Neural cell (in vitro differentiated cells): ENCODE results near the gene ACTL10.

Source experiments
- CTCF ChIP-seq: fragments of 450-650 bp; IDR thresholded peaks from 2 replicates; pipeline ENCODE4 v1.5.1; 2014; ENCODE audit warnings: antibody characterized with exemption, mild to moderate bottlenecking, moderate library complexity; ENCODE audit not compliant: poor library complexity, severe bottlenecking
- REST ChIP-seq: IDR thresholded peaks from 2 replicates; pipeline ENCODE4 v1.6.1; 2012; ENCODE audit warnings: borderline replicate concordance
- SMC3 ChIP-seq: fragments of 450-650 bp; conservative IDR thresholded peaks from 2 replicates; pipeline ENCODE4 v1.6.1; 2014; ENCODE audit warnings: antibody characterized with exemption, mild to moderate bottlenecking, moderate library complexity; ENCODE audit not compliant: poor library complexity
- TAF1 ChIP-seq: IDR thresholded peaks from 2 replicates; pipeline ENCODE4 v1.6.1; 2012; ENCODE audit warnings: low read depth

- TF ChIP-seq REST (no peak), TAF1 (no peak), CTCF (no peak), SMC3 (no peak)
Observed at GRCh38 chr20:33655164-33655563, 11.6 kb upstream of the ACTL10 start.
